ENCODE measurements around the gene TMEM235. TPM values are rescaled to one million over a fixed set of nuclear protein-coding genes. Genes with fewer than 3 reads are reported as not detected.

The TMEM235 gene
- total RNA-seq, 1 donor from 2014 or later: not detected

GRCh38 chr17:78226055-78226758 is 5.2 kb upstream of the TMEM235 start:
- no peak for TF ChIP-seq CTCF (conservative IDR thresholded peaks at IDR 0.05; ENCODE audit: low read depth, low read length)
- DNase-seq (ENCODE audit: low read depth): no peak
- H3K4me3 ChIP-seq (ENCODE audit: low read depth, low read length): no peak overlapping the region

DNA sequence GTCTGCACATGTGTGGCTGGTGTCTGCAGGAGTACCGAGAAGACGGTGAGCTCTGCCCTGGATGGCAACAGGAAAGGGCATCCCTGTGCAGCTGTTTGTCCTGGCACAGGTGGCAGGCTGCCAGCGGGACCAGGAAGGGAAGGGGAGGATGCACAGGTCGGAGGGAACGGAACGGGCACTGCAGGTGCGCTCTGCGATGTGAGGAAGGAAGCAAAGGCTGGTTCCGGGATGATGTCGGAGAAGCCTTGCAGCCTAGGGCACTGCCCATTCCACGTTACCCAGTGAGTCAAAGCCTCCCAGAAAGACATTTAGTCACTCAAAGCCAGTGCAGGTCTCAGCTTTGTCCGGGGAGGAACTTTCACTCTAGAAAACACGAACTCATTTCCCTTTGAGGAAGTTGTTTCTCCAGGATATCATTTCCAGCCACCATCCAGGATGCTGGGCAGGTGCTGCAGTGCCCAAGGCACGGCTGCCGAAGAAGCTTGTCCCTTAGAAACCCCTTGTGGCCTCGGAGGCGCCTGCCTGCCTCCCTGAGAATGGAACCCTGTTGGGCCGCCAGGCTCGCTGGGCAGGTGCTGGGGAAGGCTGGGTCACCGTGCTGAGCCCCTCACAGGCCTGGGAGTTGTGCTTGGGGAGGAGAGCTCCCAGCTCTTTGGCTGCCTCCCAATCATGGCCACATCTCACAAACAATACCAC is 4.5 kb upstream of the TMEM235 start:
- TF ChIP-seq CTCF (conservative IDR thresholded peaks at IDR 0.05; ENCODE audit: low read depth, low read length): no peak
- no peak for DNase-seq (ENCODE audit: low read depth)

DNA sequence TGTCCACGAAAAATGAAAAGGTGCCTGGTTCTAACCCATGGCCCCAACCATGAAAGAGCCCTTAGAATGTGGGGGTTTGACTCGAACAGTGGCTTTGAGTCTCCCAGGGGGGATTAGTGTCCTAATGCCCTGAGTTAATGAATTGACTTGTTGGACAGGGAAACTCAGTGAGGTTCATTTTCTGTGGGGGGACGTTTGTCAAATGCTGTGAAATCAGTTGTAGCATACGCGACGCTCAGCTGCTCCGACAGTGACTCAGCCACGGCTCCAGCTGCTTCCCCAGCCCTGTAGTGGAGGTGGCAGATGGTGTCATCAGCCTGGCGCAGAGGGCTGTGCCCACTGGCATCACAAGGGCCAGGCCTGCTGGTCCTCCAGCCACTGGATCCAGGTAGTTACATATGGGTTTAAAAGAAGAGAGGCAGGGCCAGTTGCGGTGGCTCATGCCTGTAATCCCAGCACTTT is 3.9 kb upstream of the TMEM235 start:
- no peak for DNase-seq (ENCODE audit: low read depth)
- H3K4me3 ChIP-seq (ENCODE audit: low read depth, low read length): no peak overlapping the region
- TF ChIP-seq CTCF (conservative IDR thresholded peaks at IDR 0.05; ENCODE audit: low read depth, low read length): no peak

More for the DNA sequence above, 4.5 kb upstream of the TMEM235 start:
- no peak overlapping the region for H3K4me3 ChIP-seq (ENCODE audit: low read depth, low read length)

- TF ChIP-seq CTCF (conservative IDR thresholded peaks at IDR 0.05; ENCODE audit: low read depth, low read length): no peak
- no peak for DNase-seq (ENCODE audit: low read depth)
- H3K4me3 ChIP-seq (ENCODE audit: low read depth, low read length): no peak overlapping the region
These were observed 3.3 kb upstream of the TMEM235 start for GRCh38 chr17:78228176-78228575.

GRCh38 chr17:78230252-78230962 is 1.0 kb upstream of the TMEM235 start:
- TF ChIP-seq CTCF (conservative IDR thresholded peaks at IDR 0.05; ENCODE audit: low read depth, low read length): no peak
- H3K4me3 ChIP-seq (ENCODE audit: low read depth, low read length): no peak overlapping the region
- DNase-seq (ENCODE audit: low read depth): no peak

DNA sequence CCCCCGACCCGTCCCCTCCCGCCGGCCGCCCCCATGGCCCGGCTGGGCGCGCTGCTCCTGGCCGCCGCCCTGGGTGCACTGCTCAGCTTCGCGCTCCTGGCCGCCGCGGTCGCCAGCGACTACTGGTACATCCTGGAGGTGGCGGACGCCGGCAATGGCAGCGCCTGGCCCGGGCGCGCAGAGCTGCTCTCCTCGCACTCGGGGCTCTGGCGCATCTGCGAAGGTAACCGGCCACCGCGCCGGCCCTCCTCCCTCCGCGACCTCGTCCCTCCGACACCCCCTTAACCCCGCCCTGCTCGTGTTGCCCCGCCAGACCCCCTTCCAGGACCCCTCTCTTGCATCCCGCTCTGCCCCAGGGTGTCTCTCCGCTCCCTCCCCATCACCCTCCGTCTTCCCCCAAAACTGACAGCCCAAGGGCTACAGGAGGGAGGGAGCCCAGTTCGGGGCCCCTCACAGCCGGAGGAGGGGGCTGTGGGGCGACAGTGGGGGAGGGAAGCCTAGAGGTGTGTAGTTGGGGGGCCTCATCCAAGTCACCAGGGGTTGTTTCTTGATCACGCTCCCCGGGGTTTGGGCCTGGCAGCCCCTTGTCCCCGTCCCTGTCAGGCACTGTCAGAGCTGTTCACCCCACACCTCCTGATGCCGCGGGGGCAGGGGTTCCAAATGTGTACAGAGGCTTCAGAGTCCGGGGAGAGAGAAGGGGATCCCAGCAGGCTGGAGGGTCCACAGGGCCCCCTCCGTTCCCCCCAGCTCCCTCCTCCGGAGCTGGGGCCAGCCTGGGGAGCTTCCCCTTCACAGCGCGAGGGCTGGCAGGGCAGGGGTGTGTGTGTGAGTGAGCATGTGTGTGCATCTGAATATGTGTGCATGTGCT is 794 bp downstream of the TMEM235 start:
- H3K4me3 ChIP-seq (ENCODE audit: low read depth, low read length): no peak overlapping the region
- TF ChIP-seq CTCF (conservative IDR thresholded peaks at IDR 0.05; ENCODE audit: low read depth, low read length): no peak
- no peak for DNase-seq (ENCODE audit: low read depth)

Measured in epithelial cell of proximal tubule (primary cell).